HEK293 (cell line): ENCODE measurements around the gene TGFB2.

Source experiments
- CTCF ChIP-seq: fragments of 450-650 bp; formaldehyde crosslinking; IDR thresholded peaks from 2 replicates; pipeline ENCODE4 v1.5.1; 2016; ENCODE audit warnings: missing biosample characterization, missing genetic modification characterization
- HOXA7 ChIP-seq: sonication (generic); formaldehyde crosslinking; IDR thresholded peaks from 2 replicates; pipeline ENCODE4 v1.8.1; 2022; ENCODE audit warnings: missing genetic modification reagents, borderline replicate concordance
- KLF1 ChIP-seq: fragments of 450-650 bp; formaldehyde crosslinking; IDR thresholded peaks from 2 replicates; pipeline ENCODE4 v1.5.1; 2016; ENCODE audit warnings: missing biosample characterization, missing genetic modification characterization
- OVOL3 ChIP-seq: fragments of 450-650 bp; formaldehyde crosslinking; IDR thresholded peaks from 2 replicates; pipeline ENCODE4 v1.5.1; 2016; ENCODE audit warnings: missing biosample characterization, missing genetic modification characterization
- PRDM2 ChIP-seq: fragments of 450-650 bp; formaldehyde crosslinking; IDR thresholded peaks from 2 replicates; pipeline ENCODE4 v1.5.1; 2016; ENCODE audit warnings: missing biosample characterization, missing genetic modification characterization, borderline replicate concordance
- ZNF214 ChIP-seq: fragments of 450-650 bp; formaldehyde crosslinking; IDR thresholded peaks from 2 replicates; pipeline ENCODE4 v1.5.1; 2017; ENCODE audit warnings: missing biosample characterization, mild to moderate bottlenecking, missing genetic modification characterization, borderline replicate concordance
- ZNF354C ChIP-seq: fragments of 450-650 bp; formaldehyde crosslinking; IDR thresholded peaks from 2 replicates; pipeline ENCODE4 v1.5.1; 2016; ENCODE audit warnings: missing biosample characterization, missing genetic modification characterization, low read depth, borderline replicate concordance
- ZNF521 ChIP-seq: fragments of 450-650 bp; formaldehyde crosslinking; IDR thresholded peaks from 2 replicates; pipeline ENCODE4 v1.5.1; 2017; ENCODE audit warnings: missing biosample characterization, mild to moderate bottlenecking, missing genetic modification characterization
- ZNF639 ChIP-seq: fragments of 450-650 bp; formaldehyde crosslinking; IDR thresholded peaks from 2 replicates; pipeline ENCODE4 v1.5.1; 2016; ENCODE audit warnings: missing biosample characterization, missing genetic modification characterization

- TF ChIP-seq ZNF214 (tag by site-specific recombination), result no peak
- no peak; the same call in 1 of the 2 replicates for TF ChIP-seq CTCF
- no peak for TF ChIP-seq OVOL3 (tag by site-specific recombination)
- no peak for TF ChIP-seq PRDM2 (tag by site-specific recombination)
- no peak for TF ChIP-seq ZNF521 (tag by site-specific recombination)
- no peak for TF ChIP-seq ZNF354C (tag by site-specific recombination)
- TF ChIP-seq HOXA7, result no peak
- TF ChIP-seq ZNF639 (tag by site-specific recombination), result no peak
- TF ChIP-seq KLF1 (tag by site-specific recombination), result no peak
Measured at GRCh38 chr1:218347336-218347722, 2.2 kb downstream of the TGFB2 start.
